ENCODE results near the gene LHB.

LHB gene

DNA sequence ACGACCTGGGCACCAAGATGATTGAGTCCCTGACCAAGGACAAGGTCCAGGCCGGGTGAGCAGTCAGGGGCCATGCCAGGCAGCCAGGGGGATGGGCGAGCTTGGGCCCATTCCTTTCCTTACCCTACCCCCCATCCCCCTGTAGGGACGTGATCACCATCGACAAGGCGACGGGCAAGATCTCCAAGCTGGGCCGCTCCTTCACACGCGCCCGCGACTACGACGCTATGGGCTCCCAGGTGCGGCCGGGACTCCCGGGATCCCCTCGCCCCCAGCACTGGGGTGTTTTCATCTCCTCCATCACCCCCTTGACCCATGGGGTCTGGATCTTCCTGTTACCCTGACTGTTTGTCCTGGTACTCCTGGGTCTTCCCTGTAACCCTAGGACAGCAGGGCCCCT, 7.1 kb downstream of the LHB start:
- FAIRE-seq = no peak

DNA sequence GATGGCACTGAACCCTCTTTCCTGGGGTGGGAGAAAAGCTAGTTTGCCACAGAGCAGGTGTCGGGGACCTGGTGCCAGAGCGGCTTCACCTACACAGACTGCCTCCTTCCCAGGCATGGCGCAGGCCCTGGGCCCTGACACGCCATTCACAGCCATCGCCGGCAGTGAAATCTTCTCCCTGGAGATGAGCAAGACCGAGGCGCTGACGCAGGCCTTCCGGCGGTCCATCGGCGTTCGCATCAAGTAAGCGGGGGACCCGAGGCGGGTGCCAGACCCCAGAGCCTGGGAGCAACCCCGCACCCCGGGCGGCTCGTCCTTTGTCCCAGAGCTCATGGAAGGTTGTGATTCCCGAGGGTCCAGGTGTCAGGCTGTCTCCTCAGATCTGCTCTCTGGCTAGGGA, 10.0 kb downstream of the LHB start:
- FAIRE-seq = no peak

DNA sequence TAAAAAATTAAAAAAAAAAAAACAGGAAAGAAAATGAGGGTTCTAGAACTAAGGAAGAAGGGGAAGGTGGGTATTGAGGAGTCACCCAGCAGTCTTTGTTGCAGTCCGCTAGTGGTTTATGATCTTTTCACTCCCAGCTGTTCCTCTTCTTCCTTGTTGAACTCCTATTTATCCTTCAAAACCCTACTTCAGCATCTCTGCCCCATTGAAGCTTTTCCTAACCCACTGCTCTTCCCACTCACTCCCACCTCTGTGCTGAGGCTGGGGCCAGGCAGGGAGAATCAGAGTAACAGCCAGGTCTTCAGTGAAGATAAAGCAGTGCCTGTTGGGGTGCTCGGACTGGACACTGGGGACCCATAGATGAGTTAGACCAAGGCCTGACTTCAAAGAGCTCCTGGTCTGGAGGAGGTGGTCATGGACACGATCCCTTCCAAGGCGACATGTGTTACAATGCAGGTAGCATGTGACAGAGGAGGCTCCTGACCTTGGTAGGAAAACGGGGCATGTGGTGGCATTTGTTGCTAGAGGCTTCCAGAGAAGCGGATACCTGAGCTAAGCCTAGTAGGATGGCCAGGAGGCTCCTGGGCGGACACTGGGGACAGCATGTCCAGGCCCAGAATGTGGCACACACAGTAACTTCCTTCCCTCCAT, 11.8 kb downstream of the LHB start:
- no peak for FAIRE-seq

DNA sequence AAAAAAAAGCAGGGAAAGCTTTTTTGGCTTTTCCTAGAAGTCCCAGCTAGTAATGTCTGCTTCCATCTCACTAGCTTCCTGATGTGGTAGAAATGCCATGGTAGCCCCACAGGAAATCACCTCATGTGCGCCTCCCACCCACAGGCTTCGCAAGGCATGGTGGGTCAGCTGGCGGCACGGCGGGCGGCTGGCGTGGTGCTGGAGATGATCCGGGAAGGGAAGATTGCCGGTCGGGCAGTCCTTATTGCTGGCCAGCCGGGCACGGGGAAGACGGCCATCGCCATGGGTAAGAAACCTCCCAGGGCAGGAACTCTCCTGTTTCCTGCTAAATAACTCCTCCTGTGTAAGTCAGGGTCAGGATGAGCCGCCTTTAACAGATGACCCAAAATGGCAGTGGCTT, 12.8 kb downstream of the LHB start:
- no peak for FAIRE-seq

DNA sequence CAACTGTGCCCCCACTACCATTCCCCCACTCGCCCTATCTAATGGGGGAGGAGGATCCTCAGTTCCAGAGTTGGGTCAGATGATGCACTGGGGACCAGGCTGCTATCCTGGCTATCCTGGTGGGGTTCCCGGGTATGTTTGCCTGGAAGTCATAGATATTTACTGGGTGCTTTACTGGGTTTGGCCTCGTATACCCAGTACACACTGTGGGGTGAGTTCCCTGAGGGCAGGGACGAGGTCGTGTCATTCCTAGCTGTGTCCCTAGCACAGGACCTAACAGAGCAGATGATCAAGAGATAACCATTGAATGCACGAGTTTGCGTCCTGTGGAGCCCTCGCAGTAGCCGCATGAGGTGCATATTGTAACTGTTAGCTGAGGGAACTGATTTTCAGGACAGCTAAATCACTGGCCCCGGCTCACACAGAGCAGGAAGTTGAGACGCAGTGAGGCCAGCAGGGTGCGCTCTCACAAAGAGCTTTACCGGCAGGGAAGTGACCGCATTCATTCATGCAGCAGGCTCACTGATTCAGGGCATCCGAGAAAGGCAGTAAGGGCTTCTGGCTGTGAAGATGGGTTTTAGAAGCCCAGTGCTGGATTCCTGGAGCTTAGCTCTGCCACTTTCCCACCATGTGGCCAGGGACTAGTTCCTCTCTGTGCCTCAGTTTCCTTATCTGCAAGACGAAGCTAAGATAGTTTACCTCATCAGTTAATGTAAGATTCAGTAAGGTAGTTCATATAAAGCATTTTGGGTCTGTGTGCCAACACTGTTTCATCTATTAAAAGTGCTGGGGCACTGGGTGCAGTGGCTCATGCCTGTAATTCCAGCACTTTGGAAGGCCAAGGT, 17.2 kb downstream of the LHB start:
- FAIRE-seq = peak; percentile 50

DNA sequence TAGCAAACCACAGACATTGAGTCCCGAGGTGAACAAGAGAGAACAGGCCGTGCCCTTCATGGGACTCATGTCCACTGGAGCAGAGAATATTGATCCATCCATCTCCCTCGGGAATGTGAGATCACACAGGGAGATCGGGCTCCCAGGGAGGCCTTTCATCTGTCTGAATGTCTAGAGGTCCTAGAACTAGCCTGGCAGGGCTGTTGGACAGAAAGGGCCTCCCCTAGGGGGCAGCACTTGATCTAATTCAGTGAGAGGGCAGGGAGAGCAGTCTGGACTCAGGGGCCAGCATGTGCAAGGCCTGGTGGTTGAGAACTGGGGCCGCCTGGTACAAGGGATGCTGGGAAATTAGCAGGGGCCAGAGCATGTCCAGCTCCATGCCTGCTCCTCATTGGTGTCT, 18.9 kb downstream of the LHB start:
- FAIRE-seq = no peak

DNA sequence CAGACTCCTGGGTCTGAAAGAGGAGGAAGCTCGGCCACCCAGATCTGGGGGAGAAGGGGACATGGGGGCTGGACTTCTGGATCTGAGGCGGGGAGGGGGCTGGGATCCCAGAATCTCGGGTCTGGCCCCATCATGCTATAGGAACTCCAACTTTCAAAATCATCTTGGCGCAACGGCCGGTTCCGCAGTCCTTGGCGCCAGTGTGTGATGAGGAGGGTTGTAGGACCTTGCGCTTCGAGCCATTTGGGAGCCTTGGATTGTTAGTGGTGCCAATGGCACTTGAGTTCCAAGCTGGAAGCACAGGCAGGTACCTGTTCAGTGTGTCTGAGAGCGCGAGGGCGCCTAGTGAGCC, 22.9 kb downstream of the LHB start:
- no peak for FAIRE-seq

DNA sequence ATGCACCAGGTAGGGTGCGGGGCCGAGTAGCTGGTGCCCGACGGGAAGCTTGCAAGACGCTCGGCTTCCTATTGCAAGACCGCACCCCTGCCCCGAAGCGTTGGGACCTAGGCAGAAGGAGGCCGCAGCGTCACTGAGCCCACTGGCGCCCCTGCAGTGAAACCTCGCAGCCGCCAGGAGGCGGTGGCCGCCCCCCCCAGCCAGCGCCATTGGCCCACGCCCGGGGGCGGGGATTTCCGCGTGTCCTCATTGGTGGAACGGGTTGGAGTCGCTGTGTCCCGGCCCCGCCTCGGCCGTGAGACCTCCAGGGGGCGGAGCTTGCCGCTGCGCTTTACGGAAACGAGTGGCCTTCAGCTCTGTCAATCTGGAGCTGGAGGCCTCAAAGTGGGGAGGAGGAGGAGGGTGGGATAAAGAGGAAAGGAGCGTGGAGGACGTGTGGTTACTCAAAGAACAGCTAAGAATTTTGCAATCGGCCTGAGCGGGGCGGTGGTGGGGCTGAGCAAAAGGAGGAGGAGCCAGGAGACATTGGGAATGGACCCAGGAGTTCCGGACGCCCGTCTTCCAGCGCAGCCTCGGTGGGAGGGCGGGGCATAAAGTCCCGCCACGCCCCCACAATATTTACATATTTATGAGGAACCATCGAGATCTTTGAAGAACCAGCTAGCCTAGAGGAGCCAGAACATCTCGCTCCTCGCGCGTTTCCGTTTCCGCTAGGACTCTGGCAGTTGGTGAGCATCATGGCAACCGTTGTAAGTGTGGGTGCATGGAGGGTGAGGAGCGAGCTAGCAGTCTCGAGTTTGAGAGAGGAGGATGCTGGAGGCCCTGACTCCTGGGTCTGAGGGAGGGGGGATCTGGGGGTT, 23.5 kb downstream of the LHB start, which contains the start of the genes GYS1 and RUVBL2:
Gene GYS1 (minus strand): TSS at position 135 of the 860 bp plus-strand sequence. CDS start 197 bp downstream, outside the sequence.
Gene RUVBL2 (plus strand): TSS at position 713 of the 860 bp plus-strand sequence. CDS start 25 bp downstream, at position 738.
- FAIRE-seq = peak; percentile 99

DNA sequence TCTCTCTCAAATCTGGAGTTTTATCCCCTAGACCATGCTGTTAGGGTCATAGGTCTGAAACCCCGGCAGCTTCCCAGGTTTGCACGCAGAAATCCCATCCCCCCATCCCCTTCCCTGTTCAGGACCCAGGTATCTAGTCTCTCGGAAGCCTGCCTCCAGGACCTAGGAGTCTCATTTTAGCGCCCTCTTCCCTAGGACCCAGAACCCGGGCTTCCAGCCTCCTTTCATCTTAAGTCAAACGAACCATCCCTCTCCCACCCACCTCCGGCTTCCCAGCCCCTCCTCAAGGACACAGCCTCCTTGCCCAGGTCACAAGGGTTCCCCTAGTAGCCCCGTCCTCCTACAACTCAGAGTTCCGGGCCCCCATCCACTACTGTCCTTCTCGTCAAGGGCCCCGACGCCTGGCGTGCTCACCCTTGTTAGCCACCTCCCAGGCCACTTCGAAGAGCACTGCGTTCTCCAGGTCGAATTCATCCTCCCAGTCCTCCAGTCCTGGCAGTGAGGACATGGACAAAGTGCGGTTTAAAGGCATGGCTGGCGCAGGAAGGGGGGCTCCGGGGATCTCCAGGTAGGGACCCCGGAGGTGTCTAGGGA, 24.2 kb downstream of the LHB start:
- no peak for FAIRE-seq

DNA sequence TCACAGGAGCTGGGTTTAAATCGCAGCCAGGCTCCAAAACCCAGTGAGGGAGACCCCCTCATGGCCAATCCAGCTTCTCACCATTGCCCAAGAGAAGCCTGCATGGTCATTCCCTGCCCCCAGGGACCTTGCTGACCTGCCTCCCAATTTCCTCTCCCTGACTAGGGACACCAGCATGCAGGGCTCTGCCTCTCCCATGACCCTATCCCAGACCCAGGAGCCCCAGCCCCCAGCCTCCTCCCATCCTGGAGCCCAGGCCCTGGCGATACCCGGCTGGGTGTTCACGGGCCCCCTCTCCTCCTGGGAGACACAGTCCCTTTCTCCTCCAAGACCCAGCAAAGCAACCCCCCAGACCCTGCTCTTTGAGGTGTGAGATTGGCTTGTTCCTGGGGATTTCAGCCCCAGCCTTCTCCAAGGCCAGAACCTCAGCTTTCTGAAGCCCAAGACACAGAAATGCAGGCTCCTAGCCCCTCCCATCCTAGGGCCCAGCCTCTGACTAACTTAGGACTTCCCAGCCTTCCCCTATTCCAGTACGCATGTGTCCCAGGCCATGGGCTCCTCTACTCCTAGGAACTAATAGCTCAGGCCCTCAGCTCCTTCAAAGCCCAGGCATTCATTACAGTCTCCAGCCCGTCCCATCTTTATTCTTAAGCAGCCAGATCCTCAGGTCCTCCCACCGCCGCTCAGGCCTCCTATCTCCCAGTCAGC, 24.9 kb downstream of the LHB start:
- FAIRE-seq = peak; percentile 62

DNA sequence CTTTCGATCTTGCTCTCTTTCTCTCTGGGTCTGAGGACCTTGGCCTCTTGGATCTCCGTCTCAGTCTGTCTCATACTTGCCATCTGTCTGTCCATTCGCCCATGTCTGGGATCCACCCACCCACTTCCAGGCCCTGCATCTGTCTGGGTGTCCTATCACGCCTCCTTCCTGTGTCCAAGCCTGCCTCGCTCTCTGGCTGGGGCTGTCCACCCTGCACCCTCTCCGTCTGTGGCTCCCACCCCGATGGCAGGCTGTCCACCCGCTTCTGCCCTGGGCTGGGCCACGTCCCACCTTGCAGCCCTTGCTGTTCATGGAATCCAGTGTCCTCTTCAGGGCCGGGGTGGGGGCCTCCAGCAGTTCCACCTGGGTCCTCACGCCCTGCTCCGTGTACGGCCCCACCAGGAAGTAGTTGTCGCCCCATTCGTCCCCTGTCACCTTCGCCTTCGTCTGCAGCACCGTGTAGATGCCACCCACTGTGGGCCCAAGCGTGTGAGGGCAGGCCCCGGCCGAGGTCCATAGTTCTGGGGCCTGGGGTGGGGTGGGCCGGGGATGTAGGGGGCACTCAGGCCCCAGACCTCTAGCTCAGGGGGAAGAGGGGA, 25.8 kb downstream of the LHB start:
- FAIRE-seq = no peak

DNA sequence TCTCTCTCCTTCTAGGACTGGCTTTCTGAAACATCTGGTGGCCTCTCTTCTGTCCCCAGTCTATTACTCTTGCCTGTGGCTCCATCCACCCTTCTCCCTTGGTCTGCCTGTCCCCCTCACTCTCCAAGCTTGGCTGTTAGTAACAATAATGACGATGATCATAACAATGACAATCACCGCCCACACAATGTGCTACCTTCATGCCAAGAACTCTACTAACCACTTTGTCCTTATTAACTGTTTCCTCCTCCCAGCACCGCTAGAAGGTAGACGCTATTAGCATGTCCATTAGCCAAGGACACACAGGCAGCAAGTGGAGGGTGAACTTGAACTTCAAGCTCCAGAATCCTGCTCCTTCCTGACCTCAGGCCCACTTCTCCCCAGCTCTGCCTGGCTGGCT, 26.5 kb downstream of the LHB start:
- no peak for FAIRE-seq

DNA sequence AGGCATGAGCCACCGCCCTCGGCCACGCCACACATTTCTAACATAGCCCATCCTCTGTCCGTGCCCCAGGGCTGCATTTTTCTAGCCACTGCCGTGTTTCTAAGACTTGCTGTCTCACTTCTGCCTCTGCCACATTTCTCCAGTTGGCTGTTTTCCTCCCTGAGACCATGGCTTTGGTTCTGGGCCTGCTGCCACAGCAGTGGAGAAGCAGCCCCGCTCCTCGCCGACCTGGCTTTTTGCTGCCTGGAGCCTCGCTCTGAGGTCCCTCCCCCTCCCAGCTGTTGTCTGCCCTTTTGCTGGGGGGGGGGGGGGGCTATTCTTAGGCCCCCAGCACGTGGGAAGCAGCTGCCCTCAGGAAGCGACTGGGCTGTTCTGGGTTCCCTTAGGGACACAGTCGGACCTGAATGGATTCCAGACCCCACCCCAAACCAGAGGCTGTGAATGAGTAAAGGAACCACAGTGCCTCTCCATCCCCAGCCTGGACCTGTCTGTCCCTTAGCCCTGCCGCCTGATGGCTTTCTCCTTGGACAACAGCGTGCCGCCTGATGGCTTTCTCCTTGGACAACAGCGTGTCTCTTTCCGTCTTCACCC, 27.1 kb downstream of the LHB start:
- FAIRE-seq = no peak

DNA sequence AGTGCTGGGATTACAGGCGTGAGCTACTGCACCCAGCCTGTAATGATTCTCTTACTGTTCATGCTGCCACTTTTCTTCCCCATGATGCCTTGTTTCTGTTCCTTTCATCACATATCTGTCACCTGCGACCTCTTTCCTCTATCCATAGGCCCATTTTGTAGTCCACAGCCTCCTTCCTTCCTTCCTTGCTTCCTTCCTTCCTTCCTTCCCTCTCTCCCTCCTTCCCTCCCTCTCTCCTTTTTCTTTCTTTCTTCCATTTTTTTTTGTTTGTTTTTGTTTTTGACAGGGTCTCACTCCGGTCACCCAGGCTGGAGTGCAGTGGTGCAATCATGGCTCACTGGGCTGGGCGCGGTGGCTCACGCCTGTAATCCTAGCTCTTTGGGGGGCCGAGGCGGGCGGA, 28.0 kb downstream of the LHB start:
- no peak for FAIRE-seq

DNA sequence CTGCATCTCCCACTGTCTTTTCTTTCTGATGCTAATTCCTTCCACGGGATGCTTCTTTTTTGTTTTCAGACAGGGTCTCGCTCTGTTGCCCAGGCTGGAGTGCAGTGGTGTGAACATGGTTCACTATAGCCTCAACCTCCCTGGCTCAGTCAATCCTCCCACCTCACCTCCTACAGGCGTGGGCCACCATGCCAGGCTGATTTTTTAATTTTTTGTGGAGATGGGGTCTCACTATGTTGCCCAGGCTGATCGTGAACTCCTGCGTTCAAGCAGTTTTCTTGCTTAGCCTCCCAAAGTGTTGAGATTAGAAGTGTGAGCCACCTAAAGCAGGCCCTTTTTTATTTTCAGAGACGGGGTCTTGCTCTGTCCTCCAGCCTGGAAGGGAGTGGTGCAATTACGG, 28.6 kb downstream of the LHB start:
- no peak for FAIRE-seq

DNA sequence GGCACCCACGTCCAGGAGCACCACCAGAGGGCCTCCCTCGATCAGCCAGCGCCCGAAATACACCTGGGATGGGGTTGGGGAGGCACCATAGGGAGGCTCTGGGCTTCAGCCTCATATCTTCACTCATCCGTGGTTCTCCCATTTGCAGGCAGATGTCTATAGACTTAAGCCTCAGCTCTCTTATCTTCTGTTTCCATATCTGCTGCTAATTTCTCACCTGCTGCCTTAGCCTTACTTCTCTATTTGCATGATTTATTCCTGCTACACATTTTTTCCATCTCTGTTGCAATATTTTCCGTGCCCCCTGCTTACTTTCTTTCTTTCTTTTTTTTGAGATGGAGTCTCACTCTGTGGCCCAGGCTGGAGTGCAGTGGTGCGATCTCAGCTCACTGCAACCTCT, 29.6 kb downstream of the LHB start:
- no peak for FAIRE-seq

DNA sequence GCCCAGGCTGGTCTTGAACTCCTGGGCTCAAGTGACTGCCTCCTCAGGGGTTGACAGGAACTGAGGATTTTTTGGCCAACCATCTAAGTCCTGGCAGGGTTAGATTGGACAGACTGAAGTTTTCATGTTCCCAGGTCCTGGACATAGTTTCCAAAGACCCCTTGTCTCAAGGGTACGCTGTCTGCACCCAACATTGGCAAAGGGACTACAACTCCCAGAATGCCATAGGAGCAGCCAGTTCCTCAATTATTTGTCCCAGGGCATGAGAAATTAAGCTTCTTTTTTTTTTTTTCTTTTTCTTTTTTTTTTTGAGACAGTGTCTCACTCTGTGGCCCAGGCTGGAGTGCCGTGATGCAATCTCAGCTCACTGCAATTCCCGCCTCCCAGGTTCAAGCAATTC, 30.7 kb downstream of the LHB start:
- no peak for FAIRE-seq

DNA sequence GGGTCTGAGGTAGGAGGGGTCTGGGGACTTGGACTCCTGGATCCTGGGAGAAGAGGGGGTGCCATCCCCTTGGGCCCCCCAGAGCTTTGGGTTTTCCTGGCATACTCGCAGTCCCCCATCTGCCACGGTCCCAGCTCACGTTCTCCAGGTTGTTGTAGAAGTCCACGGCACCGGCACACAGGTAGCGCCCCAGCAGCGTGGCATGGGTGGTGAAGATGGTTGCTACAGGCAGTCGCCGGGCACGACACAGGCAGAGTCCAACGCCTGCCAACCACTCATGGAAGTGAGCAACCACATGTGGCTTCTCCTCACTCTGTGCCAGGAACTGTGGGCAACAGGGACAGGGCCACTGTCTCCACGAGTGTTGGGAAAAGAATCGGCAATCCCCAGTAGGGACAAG, 31.2 kb downstream of the LHB start:
- FAIRE-seq = no peak

DNA sequence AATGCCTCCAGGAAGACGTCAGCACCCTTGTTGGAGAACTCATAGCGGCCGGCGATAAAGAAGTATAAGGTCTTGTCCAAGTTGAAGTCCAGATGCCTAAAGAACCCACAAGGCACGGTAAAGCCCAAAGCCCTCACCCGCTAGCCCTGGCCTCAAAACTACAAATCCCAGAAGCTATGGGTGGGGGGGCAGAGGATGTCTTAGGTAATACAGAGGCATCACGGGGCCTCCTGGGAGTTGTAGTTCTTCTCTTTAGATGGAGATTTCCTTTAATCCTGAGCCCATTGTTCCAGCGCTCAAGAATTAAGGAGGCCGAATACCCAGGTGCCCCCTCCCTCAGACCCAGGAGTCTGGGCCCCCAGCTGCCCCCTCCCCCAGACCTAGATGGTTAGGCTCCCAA, 34.6 kb downstream of the LHB start:
- no peak for FAIRE-seq

DNA sequence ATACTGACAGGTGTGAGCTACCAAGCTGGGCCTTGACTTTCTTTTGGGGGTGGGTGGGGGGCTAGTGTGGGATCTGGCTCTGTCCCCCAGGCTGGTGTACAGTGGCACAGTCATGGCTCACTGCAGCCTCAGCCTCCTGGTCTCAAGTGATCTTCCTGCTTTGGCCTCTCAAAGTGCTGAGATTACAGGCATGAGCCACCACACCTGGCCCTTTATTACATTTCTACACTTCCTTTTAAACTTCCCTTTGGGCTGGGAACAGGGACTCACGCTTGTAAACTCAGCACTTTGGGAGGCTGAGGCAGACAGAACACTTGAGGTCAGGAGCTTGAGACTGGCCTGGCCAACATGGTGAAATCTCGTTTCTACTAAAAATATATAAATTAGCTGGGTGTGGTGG, 39.8 kb downstream of the LHB start:
- no peak for FAIRE-seq

Data from G401.6 (cell line).